ENCODE measurements around the gene SMAD3.

SMAD3 gene

GRCh38 chr15:67021455-67021854 is 43.9 kb upstream of the SMAD3 start:
- DNase-seq = no peak
- no peak overlapping the region for H3K4me2 ChIP-seq (ENCODE audit: insufficient read depth, low read length)
- H3K79me2 ChIP-seq (ENCODE audit: insufficient read depth, low read length) = no peaks in the 10 kb centered on the region

GRCh38 chr15:67022587-67023105 is 42.8 kb upstream of the SMAD3 start:
- no peaks in the 10 kb centered on the region for H3K27me3 ChIP-seq (ENCODE audit: insufficient read depth, low read length, poor library complexity)
- H4K20me1 ChIP-seq (ENCODE audit: insufficient read depth, low read length) = no peaks in the 10 kb centered on the region
- H3K27ac ChIP-seq (ENCODE audit: low read length) = no peak overlapping the region
- H3K9me3 ChIP-seq (ENCODE audit: insufficient read depth, low read length, severe bottlenecking) = no peaks in the 10 kb centered on the region
- no peak overlapping the region for H3K4me3 ChIP-seq (ENCODE audit: low read depth in 1 of 2, low read length in 2 of 2)
- H3K36me3 ChIP-seq (ENCODE audit: insufficient read depth, low read length) = no peaks in the 10 kb centered on the region
- H3K79me2 ChIP-seq (ENCODE audit: insufficient read depth, low read length) = no peaks in the 10 kb centered on the region
- H2AFZ ChIP-seq (ENCODE audit: low read depth, low read length) = no peak overlapping the region
- ATAC-seq (ENCODE audit: insufficient read depth, low read depth) = no peak
- TF ChIP-seq EZH2 (IDR thresholded peaks at IDR 0.05; ENCODE audit: borderline replicate concordance, low read depth, low read length, severe bottlenecking) (no peak), CTCF (IDR thresholded peaks at IDR 0.05; ENCODE audit: borderline replicate concordance, extremely low read depth, low read length, poor library complexity, severe bottlenecking) (no peak)
- no peak overlapping the region for H3K9ac ChIP-seq (ENCODE audit: low read depth, low read length)
- no peak overlapping the region for H3K4me2 ChIP-seq (ENCODE audit: insufficient read depth, low read length)
- H3K4me1 ChIP-seq (ENCODE audit: insufficient read depth, low read length) = no peaks in the 10 kb centered on the region
- no peak for DNase-seq

More at GRCh38 chr15:67021455-67021854, 43.9 kb upstream of the SMAD3 start:
- Histone ChIP-seq H3K27ac (ENCODE audit: low read length) (no peak overlapping the region), H3K9me3 (ENCODE audit: insufficient read depth, low read length, severe bottlenecking) (no peaks in the 10 kb centered on the region), H4K20me1 (ENCODE audit: insufficient read depth, low read length) (no peaks in the 10 kb centered on the region), H3K27me3 (ENCODE audit: insufficient read depth, low read length, poor library complexity) (no peaks in the 10 kb centered on the region), H2AFZ (ENCODE audit: low read depth, low read length) (no peak overlapping the region), H3K36me3 (ENCODE audit: insufficient read depth, low read length) (no peaks in the 10 kb centered on the region), H3K4me1 (ENCODE audit: insufficient read depth, low read length) (no peaks in the 10 kb centered on the region), H3K9ac (ENCODE audit: low read depth, low read length) (no peak overlapping the region), H3K4me3 (ENCODE audit: low read depth in 1 of 2, low read length in 2 of 2) (no peak overlapping the region)
- ATAC-seq (ENCODE audit: insufficient read depth, low read depth) = no peak
- no peak for TF ChIP-seq EZH2 (IDR thresholded peaks at IDR 0.05; ENCODE audit: borderline replicate concordance, low read depth, low read length, severe bottlenecking)
- TF ChIP-seq CTCF (IDR thresholded peaks at IDR 0.05; ENCODE audit: borderline replicate concordance, extremely low read depth, low read length, poor library complexity, severe bottlenecking) = no peak

- Histone ChIP-seq H3K4me1 (ENCODE audit: insufficient read depth, low read length) (no peaks in the 10 kb centered on the region), H3K9me3 (ENCODE audit: insufficient read depth, low read length, severe bottlenecking) (no peaks in the 10 kb centered on the region), H3K27me3 (ENCODE audit: insufficient read depth, low read length, poor library complexity) (no peaks in the 10 kb centered on the region), H3K9ac (ENCODE audit: low read depth, low read length) (no peak overlapping the region), H4K20me1 (ENCODE audit: insufficient read depth, low read length) (no peaks in the 10 kb centered on the region), H3K27ac (ENCODE audit: low read length) (no peak overlapping the region), H3K79me2 (ENCODE audit: insufficient read depth, low read length) (no peaks in the 10 kb centered on the region), H2AFZ (ENCODE audit: low read depth, low read length) (no peak overlapping the region), H3K4me2 (ENCODE audit: insufficient read depth, low read length) (no peak overlapping the region), H3K4me3 (ENCODE audit: low read depth in 1 of 2, low read length in 2 of 2) (no peak overlapping the region), H3K36me3 (ENCODE audit: insufficient read depth, low read length) (no peaks in the 10 kb centered on the region)
- TF ChIP-seq EZH2 (IDR thresholded peaks at IDR 0.05; ENCODE audit: borderline replicate concordance, low read depth, low read length, severe bottlenecking) (no peak), CTCF (IDR thresholded peaks at IDR 0.05; ENCODE audit: borderline replicate concordance, extremely low read depth, low read length, poor library complexity, severe bottlenecking) (no peak)
- no peak for DNase-seq
- ATAC-seq (ENCODE audit: insufficient read depth, low read depth) = no peak
Observed at GRCh38 chr15:67023517-67024313, 41.7 kb upstream of the SMAD3 start.
